GM18868 (cell line): ENCODE data around the gene RPH3AL.
"Not testable (repeated sequence)": the region's sequence is repeated elsewhere in the genome, so short reads cannot be mapped to it uniquely, and the experiment has no call there.

Source experiments
- ATAC-seq: cut with Tn5 transposase; IDR thresholded peaks from one replicate; pipeline ENCODE4 v1.9.1; 2021; ENCODE audit warnings: mild to moderate bottlenecking, moderate library complexity; ENCODE audit not compliant: unreplicated experiment

RPH3AL gene

GRCh38 chr17:246226-246625 lies 106.4 kb downstream of the RPH3AL start:
- no peak for ATAC-seq

- no peak for ATAC-seq
Observed at GRCh38 chr17:245611-246010, 107.0 kb downstream of the RPH3AL start.

- ATAC-seq: no peak
Observed at GRCh38 chr17:245020-245419, 107.6 kb downstream of the RPH3AL start.

GRCh38 chr17:243924-244323 lies 108.7 kb downstream of the RPH3AL start:
- not testable (repeated sequence) for ATAC-seq

- ATAC-seq: no peak
Observed at GRCh38 chr17:238964-239259, 113.7 kb downstream of the RPH3AL start.

- ATAC-seq: no peak
Observed at GRCh38 chr17:238071-238963, 114.3 kb downstream of the RPH3AL start.

- ATAC-seq: no peak
Observed at GRCh38 chr17:237406-237955, 115.1 kb downstream of the RPH3AL start.

- ATAC-seq: no peak
Observed at GRCh38 chr17:236641-237405, 115.8 kb downstream of the RPH3AL start.

GRCh38 chr17:235831-236640 lies 116.6 kb downstream of the RPH3AL start:
- ATAC-seq: no peak

GRCh38 chr17:234994-235830 lies 117.4 kb downstream of the RPH3AL start:
- ATAC-seq: not testable (repeated sequence)

- not testable (repeated sequence) for ATAC-seq
Observed at GRCh38 chr17:234163-234993, 118.2 kb downstream of the RPH3AL start.

- no peak for ATAC-seq
Observed at GRCh38 chr17:233473-233941, 119.1 kb downstream of the RPH3AL start.

GRCh38 chr17:231966-232807 lies 120.4 kb downstream of the RPH3AL start:
- ATAC-seq: no peak

GRCh38 chr17:231191-231965 lies 121.2 kb downstream of the RPH3AL start:
- no peak for ATAC-seq

- no peak for ATAC-seq
Observed at GRCh38 chr17:230395-230770, 122.2 kb downstream of the RPH3AL start.

GRCh38 chr17:229709-230394 lies 122.8 kb downstream of the RPH3AL start:
- no peak for ATAC-seq
